GM23338 (cell line): ENCODE results near the gene CYP46A1.

ENCODE experiments used
- CREB1 ChIP-seq: fragments of 250-450 bp; sonication (Bioruptor Pico); IDR thresholded peaks from 2 replicates; pipeline ENCODE4 v1.5.0; 2020; ENCODE audit warnings: low read depth, mild to moderate bottlenecking, moderate library complexity
- CTCF ChIP-seq, 2 experiments: fragments of 200-600 bp in 1 of 2; sonication (generic) in 1 of 2; conservative IDR thresholded peaks; 2 replicates each; pipeline versions ENCODE4 v1.5.1 to v1.6.1; 2016 to 2017; ENCODE audit warnings: antibody characterized with exemption in 2 of 2, low read depth in 2 of 2, mild to moderate bottlenecking in 2 of 2, moderate library complexity in 1 of 2
- EZH2 ChIP-seq: fragments of 200-600 bp; sonication (generic); IDR thresholded peaks from one replicate; pipeline ENCODE4 v1.8.0; 2017; ENCODE audit warnings: antibody characterized with exemption, mild to moderate bottlenecking, low read depth; ENCODE audit not compliant: unreplicated experiment
- EZH2phosphoT487 ChIP-seq: fragments of 200-600 bp; sonication (generic); IDR thresholded peaks from one replicate; pipeline ENCODE4 v1.8.1; 2018; ENCODE audit warnings: antibody characterized with exemption; ENCODE audit not compliant: unreplicated experiment
- JUNB ChIP-seq: IDR thresholded peaks from one replicate; pipeline ENCODE4 v1.6.1; 2016; ENCODE audit warnings: antibody characterized with exemption; ENCODE audit not compliant: unreplicated experiment
- NANOG ChIP-seq: IDR thresholded peaks from 2 replicates; pipeline ENCODE4 v1.6.1; 2016; ENCODE audit warnings: antibody characterized with exemption, borderline replicate concordance
- POLR2AphosphoS5 ChIP-seq: IDR thresholded peaks from 2 replicates; pipeline ENCODE4 v1.6.1; 2016; ENCODE audit warnings: antibody characterized with exemption, low read depth
- REST ChIP-seq: IDR thresholded peaks from one replicate; pipeline ENCODE4 v1.6.1; 2018; ENCODE audit warnings: antibody characterized with exemption; ENCODE audit not compliant: unreplicated experiment
- ZNF114 ChIP-seq: fragments of 250-450 bp; sonication (Bioruptor Pico); IDR thresholded peaks from 2 replicates; pipeline ENCODE4 v1.5.0; 2020; ENCODE audit warnings: mild to moderate bottlenecking, moderate library complexity
- ZNF331 ChIP-seq: fragments of 250-450 bp; sonication (Bioruptor Pico); IDR thresholded peaks from 2 replicates; pipeline ENCODE4 v1.5.0; 2020; ENCODE audit warnings: low read depth, mild to moderate bottlenecking, moderate library complexity
- ZNF462 ChIP-seq: fragments of 250-450 bp; sonication (Bioruptor Pico); IDR thresholded peaks from 2 replicates; pipeline ENCODE4 v1.5.0; 2020; ENCODE audit warnings: mild to moderate bottlenecking, moderate library complexity

- no peak for TF ChIP-seq CTCF (conservative IDR thresholded peaks at IDR 0.05; ENCODE audit: low read depth in 2 of 2)
- no peak for TF ChIP-seq EZH2phosphoT487
- TF ChIP-seq EZH2 = no peak
- no peak for TF ChIP-seq REST
- no peak for TF ChIP-seq POLR2AphosphoS5
- no peak for TF ChIP-seq JUNB
- TF ChIP-seq NANOG = no peak
- no peak for TF ChIP-seq ZNF331 (CRISPR knock-in tag)
- no peak for TF ChIP-seq CREB1
- no peak for TF ChIP-seq ZNF462 (CRISPR knock-in tag)
- TF ChIP-seq ZNF114 (CRISPR knock-in tag) = no peak
Measured at GRCh38 chr14:99752486-99753121, 68.5 kb downstream of the CYP46A1 start.
